Tibial artery (tissue), 4 donors: Measurements from ENCODE around the gene C8A.

Experiments used
- DNase-seq, 2 donors: peaks; one replicate each; pipeline ENCODE4 v3.0.0-alpha.2; 2019
- H3K27ac ChIP-seq, 2 donors: fragments of 200-600 bp; sonication (generic) in 1 of 2; 1 replicate in 1 of 2; 2 replicates in 1 of 2; pipeline ENCODE4 v1.5.1; 2018 to 2019; ENCODE audit warnings: mild to moderate bottlenecking in 1 of 2
- H3K27me3 ChIP-seq, 2 donors: fragments of 200-600 bp; sonication (generic) in 1 of 2; one replicate each; pipeline versions ENCODE4 v1.5.1 to v1.6.0; 2016 to 2019
- H3K36me3 ChIP-seq, 3 donors: fragments of 200-600 bp; sonication (generic) in 2 of 3; one replicate each; pipeline ENCODE4 v1.5.1; 2016 to 2019; ENCODE audit warnings: mild to moderate bottlenecking in 2 of 3
- H3K4me1 ChIP-seq, 4 donors: fragments of 200-600 bp; sonication (generic) in 2 of 4; 1 replicate in 3 of 4; 2 replicates in 1 of 4; pipeline ENCODE4 v1.5.1; 2016 to 2019
- H3K4me3 ChIP-seq, 2 donors: fragments of 200-600 bp; sonication (generic) in 1 of 2; 1 replicate in 1 of 2; 2 replicates in 1 of 2; pipeline ENCODE4 v1.5.1; 2018 to 2019; ENCODE audit warnings: mild to moderate bottlenecking in 2 of 2
- H3K9me3 ChIP-seq, 3 donors: fragments of 200-600 bp; sonication (generic) in 1 of 3; one replicate each; pipeline ENCODE4 v1.5.1; 2016 to 2019
- CTCF ChIP-seq, 2 experiments: fragments of 200-600 bp in 1 of 2; fragments of 450-650 bp in 1 of 2; IDR thresholded peaks; one replicate each; pipeline ENCODE4 v1.5.1; 2017 to 2019; ENCODE audit warnings: antibody characterized with exemption in 2 of 2, mild to moderate bottlenecking in 1 of 2, moderate library complexity in 1 of 2
- intact Hi-C: fragments of 100-400 bp; cut with DNase I; formaldehyde crosslinking; loops from one replicate; pipeline ENCODE4 v1.15.0; 2023; ENCODE audit warnings: low total_unique reads

C8A gene

GRCh38 chr1:56816264-56816663, 38.3 kb upstream of the C8A start:
- H3K27me3 ChIP-seq: peaks cover 0 to 28% of the 10 kb centered on the region in 2 donors
- H3K4me3 ChIP-seq: no peak overlapping the region
- no peak overlapping the region for H3K27ac ChIP-seq
- peaks cover 0 to 5% (median 1%) of the 10 kb centered on the region in 4 donors for H3K4me1 ChIP-seq
- no peak for DNase-seq
- H3K9me3 ChIP-seq: peaks cover 0 to 5% (median 0%) of the 10 kb centered on the region in 3 donors
- intact Hi-C loops: no loop called here
- no peaks in the 10 kb centered on the region for H3K36me3 ChIP-seq
- TF ChIP-seq CTCF (IDR thresholded peaks at IDR 0.05): no peak

- Histone ChIP-seq H3K4me3 (no peak overlapping the region), H3K36me3 (no peaks in the 10 kb centered on the region), H3K4me1 (peaks cover 0 to 6% (median 1%) of the 10 kb centered on the region in 4 donors), H3K27ac (no peak overlapping the region), H3K27me3 (peaks cover 0 to 26% of the 10 kb centered on the region in 2 donors), H3K9me3 (peaks cover 0 to 5% (median 0%) of the 10 kb centered on the region in 3 donors)
- no peak for TF ChIP-seq CTCF (IDR thresholded peaks at IDR 0.05)
- intact Hi-C loops: no loop called here
- DNase-seq: no peak
Measured at GRCh38 chr1:56816909-56817308, 37.7 kb upstream of the C8A start.

GRCh38 chr1:56817716-56818463, 36.7 kb upstream of the C8A start:
- Histone ChIP-seq H3K27me3 (peaks cover 0 to 22% of the 10 kb centered on the region in 2 donors), H3K4me1 (peaks cover 0 to 6% (median 1%) of the 10 kb centered on the region in 4 donors), H3K27ac (no peak overlapping the region), H3K4me3 (no peak overlapping the region), H3K36me3 (no peaks in the 10 kb centered on the region), H3K9me3 (peaks cover 0 to 5% (median 0%) of the 10 kb centered on the region in 3 donors)
- DNase-seq: no peak
- intact Hi-C loops: no loop called here
- no peak for TF ChIP-seq CTCF (IDR thresholded peaks at IDR 0.05)

- Histone ChIP-seq H3K36me3 (no peaks in the 10 kb centered on the region), H3K9me3 (peaks cover 0 to 5% (median 0%) of the 10 kb centered on the region in 3 donors), H3K27ac (no peak within 1 kb of the TSS), H3K27me3 (peaks cover 0 to 19% of the 10 kb centered on the region in 2 donors), H3K4me3 (no peak within 1 kb of the TSS), H3K4me1 (peaks cover 0 to 6% (median 1%) of the 10 kb centered on the region in 4 donors)
- DNase-seq: no peak
- intact Hi-C loops: no loop called here
- no peak for TF ChIP-seq CTCF (IDR thresholded peaks at IDR 0.05)
Measured at GRCh38 chr1:56819387-56819899, 35.2 kb upstream of the C8A start, which contains the start of gene FYB2. Gene FYB2 (minus strand): TSS chr1:56819404. CDS start chr1:56819290, 114 bp downstream.

GRCh38 chr1:56820755-56821461, 33.7 kb upstream of the C8A start:
- H3K27me3 ChIP-seq: peaks cover 0 to 19% of the 10 kb centered on the region in 2 donors
- intact Hi-C loops: no loop called here
- DNase-seq: peak; percentile 73 to 79
- no peak overlapping the region for H3K27ac ChIP-seq
- peaks cover 0 to 6% (median 1%) of the 10 kb centered on the region in 4 donors for H3K4me1 ChIP-seq
- no peak overlapping the region for H3K4me3 ChIP-seq
- TF ChIP-seq CTCF (IDR thresholded peaks at IDR 0.05): peak; percentile 63 to 80
- H3K36me3 ChIP-seq: no peaks in the 10 kb centered on the region
- H3K9me3 ChIP-seq: no peaks in the 10 kb centered on the region
